Nephron (organoid): ENCODE measurements around the gene LMNB1.
A peak's percentile ranks its signal among the peaks of the same experiment; 100 is the strongest.

Source experiments
- H3K27ac Mint-ChIP-seq, 3 experiments: 2 replicates each; pipeline ENCODE4 v1.8.0; 2020; ENCODE audit warnings: mixed read lengths in 3 of 3, mild to moderate bottlenecking in 2 of 3, moderate library complexity in 1 of 3
- H3K27me3 Mint-ChIP-seq: 2 replicates; pipeline ENCODE4 v1.8.0; 2021; ENCODE audit warnings: low read depth, mild to moderate bottlenecking, moderate library complexity, mixed read lengths
- H3K36me3 Mint-ChIP-seq: 2 replicates; pipeline ENCODE4 v1.8.0; 2020; ENCODE audit warnings: low read depth, mixed read lengths
- H3K4me1 Mint-ChIP-seq: 2 replicates; pipeline ENCODE4 v1.8.0; 2020; ENCODE audit warnings: mixed read lengths
- H3K4me3 Mint-ChIP-seq, 3 experiments: 2 replicates each; pipeline ENCODE4 v1.8.0; 2020; ENCODE audit warnings: mild to moderate bottlenecking in 3 of 3, mixed read lengths in 3 of 3, moderate library complexity in 2 of 3
- H3K9me3 Mint-ChIP-seq: 2 replicates; pipeline ENCODE4 v1.8.0; 2020; ENCODE audit warnings: mixed read lengths
- CTCF ChIP-seq, 3 experiments: fragments of 200-600 bp; sonication (generic); IDR thresholded peaks; one replicate each; pipeline ENCODE4 v1.5.0; 2021; ENCODE audit warnings: antibody characterized with exemption in 3 of 3; ENCODE audit not compliant: unreplicated experiment in 3 of 3

The LMNB1 gene

DNA sequence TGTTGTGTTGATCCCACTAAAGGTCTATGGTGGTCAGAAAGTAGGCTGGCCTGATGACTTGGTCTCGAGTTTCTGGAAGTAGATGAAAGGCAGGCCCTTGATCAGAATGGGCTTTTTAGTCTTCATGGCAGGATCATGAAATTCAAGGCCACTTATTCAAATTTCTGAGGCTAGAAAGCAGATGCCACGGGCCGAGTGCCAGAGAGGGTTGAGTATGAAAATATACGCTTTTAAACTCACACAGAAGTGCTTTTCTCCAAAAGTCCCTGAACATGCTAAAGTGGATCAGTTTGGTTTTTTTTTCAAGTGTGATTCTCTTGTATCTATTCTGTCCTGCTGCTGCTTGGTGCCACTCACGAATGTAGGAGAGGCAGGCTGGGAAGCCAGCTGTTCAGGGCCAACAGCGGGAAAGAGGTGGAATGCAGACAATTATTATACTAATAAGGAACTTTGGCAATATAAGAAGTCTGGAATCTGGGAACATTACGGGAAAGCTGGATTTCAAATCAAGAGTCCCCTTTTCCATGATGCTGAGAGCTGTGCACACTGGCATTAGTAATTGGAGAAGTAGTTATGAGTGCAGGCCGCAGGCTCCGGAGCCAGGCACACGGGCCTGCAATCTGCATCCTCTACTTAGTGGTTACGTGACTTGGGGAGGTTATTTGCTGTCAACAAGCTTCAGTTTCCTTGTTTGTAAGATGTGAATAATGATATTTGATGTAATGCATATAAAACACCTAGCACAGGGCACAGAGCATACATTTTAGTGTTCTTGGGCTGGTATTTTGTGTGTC, 95.8 kb downstream of the LMNB1 start:
- Mint-ChIP-seq H3K4me3 (no peak overlapping the region), H3K27ac (peak overlapping the region; percentile 12 to 79 (median 74)), H3K4me1 (peaks cover 58% of the 10 kb centered on the region), H3K27me3 (no peaks in the 10 kb centered on the region), H3K36me3 (peaks cover 3% of the 10 kb centered on the region), H3K9me3 (no peaks in the 10 kb centered on the region)
- no peak for TF ChIP-seq CTCF (IDR thresholded peaks at IDR 0.05; ENCODE audit: unreplicated experiment in 3 of 3)

- no peak overlapping the region for H3K4me3 Mint-ChIP-seq
- no peak for TF ChIP-seq CTCF (IDR thresholded peaks at IDR 0.05; ENCODE audit: unreplicated experiment in 3 of 3)
- peak overlapping the region; percentile 52 to 80 (median 73) for H3K27ac Mint-ChIP-seq
These were observed 98.4 kb downstream of the LMNB1 start for GRCh38 chr5:126875303-126875785.

DNA sequence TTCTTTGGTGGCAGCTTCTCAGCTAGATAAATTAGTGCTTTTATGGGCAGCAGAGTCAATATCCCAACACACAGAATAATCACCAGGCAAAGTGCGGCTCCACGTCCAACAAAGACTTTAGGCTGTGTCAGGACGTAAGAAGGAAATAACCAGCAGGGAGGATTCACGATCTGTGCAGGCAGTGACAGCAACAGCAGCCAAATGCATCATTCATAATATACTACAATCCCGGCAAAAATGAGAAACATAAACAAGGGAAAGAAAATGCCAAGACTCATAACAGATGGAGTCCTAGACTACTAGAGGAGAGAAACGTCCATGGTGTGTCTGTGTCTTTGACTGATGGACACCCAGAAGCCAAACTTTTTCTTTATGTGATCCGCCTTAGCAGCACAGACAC, 100.7 kb downstream of the LMNB1 start:
- peaks cover 49% of the 10 kb centered on the region for H3K4me1 Mint-ChIP-seq
- H3K27ac Mint-ChIP-seq: peak overlapping the region; percentile 57 to 82 (median 65)
- H3K27me3 Mint-ChIP-seq: no peaks in the 10 kb centered on the region
- H3K36me3 Mint-ChIP-seq: no peaks in the 10 kb centered on the region
- peak overlapping the region in 1 of 3 experiments; percentile 0 for H3K4me3 Mint-ChIP-seq
- no peak for TF ChIP-seq CTCF (IDR thresholded peaks at IDR 0.05; ENCODE audit: unreplicated experiment in 3 of 3)
- H3K9me3 Mint-ChIP-seq: no peaks in the 10 kb centered on the region

More at GRCh38 chr5:126875303-126875785, 98.4 kb downstream of the LMNB1 start:
- no peaks in the 10 kb centered on the region for H3K27me3 Mint-ChIP-seq
- peaks cover 55% of the 10 kb centered on the region for H3K4me1 Mint-ChIP-seq
- H3K36me3 Mint-ChIP-seq: peaks cover 3% of the 10 kb centered on the region
- H3K9me3 Mint-ChIP-seq: no peaks in the 10 kb centered on the region

DNA sequence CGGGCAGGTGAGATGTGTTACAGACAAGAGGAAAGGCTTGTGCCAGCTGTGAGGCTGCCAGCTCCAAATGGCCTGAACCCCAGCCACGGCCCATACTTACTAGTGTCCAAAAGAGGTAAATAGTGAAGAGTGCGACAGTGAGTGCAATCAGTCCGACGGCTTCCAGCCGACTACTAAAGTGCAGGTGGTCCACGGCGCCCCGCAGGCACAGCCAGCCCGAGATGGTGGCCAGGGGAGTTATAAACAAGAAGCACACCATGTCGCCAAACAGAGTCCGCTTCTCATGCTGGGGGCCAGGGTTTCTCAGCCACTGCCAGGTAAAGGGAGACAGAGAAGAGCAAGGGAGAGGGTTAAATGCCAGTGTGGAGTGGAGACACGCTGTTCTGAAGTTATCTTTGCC, 101.1 kb downstream of the LMNB1 start:
- no peaks in the 10 kb centered on the region for H3K9me3 Mint-ChIP-seq
- H3K27ac Mint-ChIP-seq: peak overlapping the region; percentile 57 to 82 (median 65)
- no peak for TF ChIP-seq CTCF (IDR thresholded peaks at IDR 0.05; ENCODE audit: unreplicated experiment in 3 of 3)
- no peak overlapping the region for H3K4me3 Mint-ChIP-seq
- H3K36me3 Mint-ChIP-seq: no peaks in the 10 kb centered on the region
- peaks cover 44% of the 10 kb centered on the region for H3K4me1 Mint-ChIP-seq
- no peaks in the 10 kb centered on the region for H3K27me3 Mint-ChIP-seq

GRCh38 chr5:126878634-126879033, 101.7 kb downstream of the LMNB1 start:
- H3K36me3 Mint-ChIP-seq: no peaks in the 10 kb centered on the region
- no peak for TF ChIP-seq CTCF (IDR thresholded peaks at IDR 0.05; ENCODE audit: unreplicated experiment in 3 of 3)
- no peaks in the 10 kb centered on the region for H3K27me3 Mint-ChIP-seq
- H3K27ac Mint-ChIP-seq: peak overlapping the region in 1 of 3 experiments; percentile 65
- no peaks in the 10 kb centered on the region for H3K9me3 Mint-ChIP-seq
- no peak overlapping the region for H3K4me3 Mint-ChIP-seq
- peaks cover 39% of the 10 kb centered on the region for H3K4me1 Mint-ChIP-seq
